Muscle layer of duodenum (tissue), 2 donors: ENCODE results near the gene STUM.

Experiments
- H3K27ac ChIP-seq: one replicate; pipeline ENCODE4 v1.7.0; 2013; ENCODE audit warnings: mild to moderate bottlenecking, low read length
- H3K27me3 ChIP-seq: one replicate; pipeline ENCODE4 v1.7.0; 2013; ENCODE audit warnings: low read depth, mild to moderate bottlenecking, control low read depth, low read length
- H3K36me3 ChIP-seq, 2 donors: one replicate each; pipeline ENCODE4 v1.7.0; 2013; ENCODE audit warnings: low read length in 2 of 2, control low read depth in 1 of 2, mild to moderate bottlenecking in 1 of 2; ENCODE audit not compliant: insufficient read depth in 2 of 2, control insufficient read depth in 1 of 2
- H3K4me1 ChIP-seq, 2 donors: one replicate each; pipeline ENCODE4 v1.7.0; 2013; ENCODE audit warnings: low read length in 2 of 2, mild to moderate bottlenecking in 2 of 2, control low read depth in 1 of 2, moderate library complexity in 1 of 2; ENCODE audit not compliant: insufficient read depth in 2 of 2, control insufficient read depth in 1 of 2
- H3K4me3 ChIP-seq, 2 donors: one replicate each; pipeline ENCODE4 v1.7.0; 2013; ENCODE audit warnings: low read length in 2 of 2, low read depth in 1 of 2, mild to moderate bottlenecking in 1 of 2
- H3K9me3 ChIP-seq, 2 donors: one replicate each; pipeline ENCODE4 v1.7.0; 2013; ENCODE audit warnings: low read length in 2 of 2, control low read depth in 1 of 2, mild to moderate bottlenecking in 1 of 2; ENCODE audit not compliant: control insufficient read depth in 1 of 2
- donor health status: healthy.

STUM gene

GRCh38 chr1:226629896-226630550 lies 81.5 kb downstream of the STUM start:
- peaks cover 11 to 13% of the 10 kb centered on the region in 2 donors for H3K36me3 ChIP-seq
- H3K4me3 ChIP-seq: no peak overlapping the region
- H3K9me3 ChIP-seq: no peaks in the 10 kb centered on the region
- H3K4me1 ChIP-seq: peaks cover 8 to 50% of the 10 kb centered on the region in 2 donors
- no peak overlapping the region for H3K27ac ChIP-seq
- no peaks in the 10 kb centered on the region for H3K27me3 ChIP-seq

- H3K4me3 ChIP-seq: no peak overlapping the region
- peaks cover 8 to 54% of the 10 kb centered on the region in 2 donors for H3K4me1 ChIP-seq
- no peak overlapping the region for H3K27ac ChIP-seq
- no peaks in the 10 kb centered on the region for H3K9me3 ChIP-seq
- no peaks in the 10 kb centered on the region for H3K27me3 ChIP-seq
- peaks cover 12 to 16% of the 10 kb centered on the region in 2 donors for H3K36me3 ChIP-seq
Measured at GRCh38 chr1:226630592-226630991, 82.0 kb downstream of the STUM start.

- Histone ChIP-seq H3K4me1 (peaks cover 8 to 57% of the 10 kb centered on the region in 2 donors), H3K27me3 (no peaks in the 10 kb centered on the region), H3K27ac (no peak overlapping the region), H3K36me3 (peaks cover 19 to 22% of the 10 kb centered on the region in 2 donors), H3K4me3 (no peak overlapping the region), H3K9me3 (no peaks in the 10 kb centered on the region)
Measured at GRCh38 chr1:226631229-226632000, 82.9 kb downstream of the STUM start.

- peaks cover 8 to 56% of the 10 kb centered on the region in 2 donors for H3K4me1 ChIP-seq
- H3K9me3 ChIP-seq: no peaks in the 10 kb centered on the region
- peaks cover 25 to 28% of the 10 kb centered on the region in 2 donors for H3K36me3 ChIP-seq
- no peak overlapping the region for H3K4me3 ChIP-seq
- no peaks in the 10 kb centered on the region for H3K27me3 ChIP-seq
- H3K27ac ChIP-seq: peak overlapping the region; percentile 22
Measured at GRCh38 chr1:226632169-226632879, 83.8 kb downstream of the STUM start.

- no peaks in the 10 kb centered on the region for H3K27me3 ChIP-seq
- peaks cover 25 to 32% of the 10 kb centered on the region in 2 donors for H3K36me3 ChIP-seq
- peak overlapping the region; percentile 1 for H3K27ac ChIP-seq
- H3K4me1 ChIP-seq: peaks cover 10 to 62% of the 10 kb centered on the region in 2 donors
- no peaks in the 10 kb centered on the region for H3K9me3 ChIP-seq
- H3K4me3 ChIP-seq: no peak overlapping the region
Measured at GRCh38 chr1:226632922-226633351, 84.4 kb downstream of the STUM start.

GRCh38 chr1:226633541-226634165 lies 85.1 kb downstream of the STUM start:
- Histone ChIP-seq H3K27me3 (no peaks in the 10 kb centered on the region), H3K9me3 (no peaks in the 10 kb centered on the region), H3K27ac (peak overlapping the region; percentile 1), H3K4me1 (peaks cover 12 to 68% of the 10 kb centered on the region in 2 donors), H3K36me3 (peaks cover 25 to 32% of the 10 kb centered on the region in 2 donors), H3K4me3 (no peak overlapping the region)

- peaks cover 25 to 32% of the 10 kb centered on the region in 2 donors for H3K36me3 ChIP-seq
- no peaks in the 10 kb centered on the region for H3K9me3 ChIP-seq
- peak overlapping the region; percentile 56 for H3K27ac ChIP-seq
- no peaks in the 10 kb centered on the region for H3K27me3 ChIP-seq
- peaks cover 12 to 65% of the 10 kb centered on the region in 2 donors for H3K4me1 ChIP-seq
- H3K4me3 ChIP-seq: no peak overlapping the region
Measured at GRCh38 chr1:226634166-226634588, 85.6 kb downstream of the STUM start.

- H3K9me3 ChIP-seq: no peaks in the 10 kb centered on the region
- no peak overlapping the region for H3K4me3 ChIP-seq
- H3K27ac ChIP-seq: peak overlapping the region; percentile 56
- H3K4me1 ChIP-seq: peaks cover 12 to 66% of the 10 kb centered on the region in 2 donors
- H3K27me3 ChIP-seq: no peaks in the 10 kb centered on the region
- peaks cover 25 to 32% of the 10 kb centered on the region in 2 donors for H3K36me3 ChIP-seq
Measured at GRCh38 chr1:226634611-226635246, 86.2 kb downstream of the STUM start.

- peaks cover 26 to 32% of the 10 kb centered on the region in 2 donors for H3K36me3 ChIP-seq
- H3K27ac ChIP-seq: no peak overlapping the region
- no peaks in the 10 kb centered on the region for H3K27me3 ChIP-seq
- peaks cover 12 to 74% of the 10 kb centered on the region in 2 donors for H3K4me1 ChIP-seq
- no peaks in the 10 kb centered on the region for H3K9me3 ChIP-seq
- no peak overlapping the region for H3K4me3 ChIP-seq
Measured at GRCh38 chr1:226635456-226635941, 86.9 kb downstream of the STUM start.

GRCh38 chr1:226636847-226637096 lies 88.2 kb downstream of the STUM start:
- H3K9me3 ChIP-seq: no peaks in the 10 kb centered on the region
- H3K4me1 ChIP-seq: peaks cover 12 to 80% of the 10 kb centered on the region in 2 donors
- no peaks in the 10 kb centered on the region for H3K27me3 ChIP-seq
- H3K36me3 ChIP-seq: peaks cover 34 to 36% of the 10 kb centered on the region in 2 donors
- no peak overlapping the region for H3K4me3 ChIP-seq
- no peak overlapping the region for H3K27ac ChIP-seq
